HT-29 (cell line): Measurements from ENCODE around the gene MKI67. TPM values are rescaled to one million over a fixed set of nuclear protein-coding genes. Genes with fewer than 3 reads are reported as not detected.
"Not testable (repeated sequence)": the region's sequence is repeated elsewhere in the genome, so short reads cannot be mapped to it uniquely, and the experiment has no call there.

Experiments used
- DNase-seq: peaks from one replicate; pipeline ENCODE4 v3.0.0-alpha.2; 2015; ENCODE audit warnings: low spot score
- total RNA-seq: library from RNA; depleted of rRNA; stranded (reverse); fragments of >200 nt; shearing (Covaris generic); gene quantifications from 2 replicates; pipeline ENCODE4 v1.2.3, GENCODE V29; 2014

The MKI67 gene
- total RNA-seq, 1 experiment from 2014 or later = 49.8 TPM

DNA sequence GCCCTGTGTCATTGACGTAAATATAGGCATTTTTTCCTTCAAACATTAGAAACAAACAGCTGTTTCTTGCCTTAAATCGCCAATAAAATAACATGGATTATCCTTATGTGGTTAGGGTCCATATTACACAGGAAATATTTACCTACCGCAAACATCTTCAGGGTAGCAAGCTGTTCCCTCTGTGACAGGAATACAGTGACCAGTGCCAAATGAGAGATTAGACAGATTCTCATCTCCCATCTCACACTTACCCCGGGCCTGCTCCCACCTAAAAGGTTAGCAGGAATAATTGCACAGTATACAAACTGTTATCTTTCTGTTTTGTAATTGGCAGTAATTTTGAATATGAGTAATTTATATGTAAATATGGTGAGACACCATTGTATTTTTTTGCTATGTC lies 16.5 kb downstream of the MKI67 start:
- no peak for DNase-seq

DNA sequence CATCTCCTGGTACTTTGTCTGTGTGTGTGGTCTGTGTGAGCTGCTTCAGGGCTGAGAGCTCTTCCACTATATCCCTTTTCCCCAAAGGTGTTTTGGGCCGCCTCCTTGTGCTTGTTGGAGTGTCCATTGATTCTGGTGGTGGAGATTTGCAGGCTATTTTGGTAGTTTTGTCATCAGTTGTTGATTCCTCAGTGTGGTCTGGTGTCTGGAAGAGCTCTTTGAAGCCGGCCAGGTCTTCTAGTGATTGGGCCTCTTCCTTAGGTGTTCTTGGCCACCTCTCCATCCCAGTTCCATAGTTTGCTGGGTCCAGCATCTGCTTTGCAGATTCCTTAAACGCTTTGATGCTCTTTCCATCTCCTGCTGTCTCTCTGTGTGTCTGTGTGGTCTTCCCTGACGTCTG lies 20.8 kb downstream of the MKI67 start:
- DNase-seq = no peak

DNA sequence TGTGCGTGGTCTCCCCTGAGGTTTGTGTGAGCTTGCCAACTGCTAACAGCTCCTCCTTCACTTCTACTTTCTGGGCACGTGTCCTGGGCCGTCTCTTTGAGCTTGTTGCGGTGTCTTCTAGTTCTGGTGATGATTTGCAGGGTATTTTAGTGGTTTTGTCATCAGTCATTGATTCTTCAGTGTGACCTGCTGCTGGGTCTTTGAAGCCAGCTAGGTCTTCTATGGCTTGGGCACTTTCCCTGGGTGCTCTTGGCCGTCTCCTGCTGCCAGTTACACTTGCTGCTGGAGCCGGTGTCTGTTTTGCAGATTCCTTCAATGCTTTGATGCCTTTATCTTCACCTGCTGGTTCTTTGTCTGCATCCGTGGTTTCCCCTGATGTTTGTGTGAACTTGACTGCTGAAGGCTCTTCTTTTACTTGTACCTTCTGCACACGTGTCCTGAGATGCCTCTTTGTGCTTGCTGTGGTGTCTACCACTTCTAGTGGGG lies 23.0 kb downstream of the MKI67 start:
- DNase-seq = no peak

DNA sequence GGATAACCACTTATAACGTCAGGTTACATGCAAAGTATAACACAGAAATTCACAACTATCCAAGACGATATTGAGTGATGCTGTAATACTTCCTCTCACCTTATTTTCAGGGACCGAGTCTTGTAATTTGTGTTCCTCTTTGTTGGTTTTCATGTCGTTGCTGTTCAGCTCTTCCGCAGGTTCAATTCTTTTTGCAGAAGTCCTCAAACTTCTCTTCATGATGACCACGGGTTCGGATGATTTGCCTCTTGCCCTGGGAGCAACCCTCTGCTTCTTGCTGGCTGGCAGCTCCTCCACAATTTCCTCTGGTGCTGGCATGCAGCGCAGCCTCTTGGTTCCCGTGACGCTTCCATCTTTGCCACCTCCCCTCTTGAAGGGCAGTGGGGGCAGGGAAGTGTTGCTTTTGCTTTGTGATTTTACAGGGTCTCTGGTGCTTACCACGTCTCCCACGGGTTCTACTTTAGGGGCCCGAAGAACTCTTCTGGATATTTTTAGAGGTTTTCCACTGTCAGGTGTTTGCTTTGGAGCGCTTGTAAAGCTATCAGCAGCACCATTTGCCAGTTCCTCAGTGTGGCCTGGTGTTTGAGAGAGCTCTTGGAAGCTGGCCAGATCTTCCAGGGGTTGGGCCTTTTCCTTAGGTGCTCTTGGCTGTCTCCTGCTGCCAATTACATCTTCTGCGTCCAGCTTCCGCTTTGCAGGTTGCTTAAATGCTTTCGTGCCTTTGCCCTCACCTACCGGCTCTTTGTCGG lies 23.6 kb downstream of the MKI67 start:
- DNase-seq = no peak

DNA sequence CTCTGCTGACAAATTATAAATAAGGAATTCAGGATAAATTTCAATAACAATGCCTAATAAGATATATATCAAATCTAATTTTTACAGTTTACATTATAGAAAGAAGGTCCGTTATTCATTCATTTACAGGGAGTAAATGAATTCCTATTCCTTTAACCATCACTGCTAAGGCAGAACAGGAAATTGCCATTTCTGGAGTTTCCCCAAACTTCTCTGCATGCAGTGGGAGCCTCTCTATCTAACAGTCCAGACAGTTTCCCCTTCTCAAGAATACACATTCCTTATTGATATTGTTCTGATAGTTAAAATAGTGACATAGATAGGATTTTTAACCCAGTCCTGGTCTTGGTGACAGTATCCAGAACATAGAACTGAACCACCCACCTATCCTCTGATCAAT lies 24.3 kb downstream of the MKI67 start:
- no peak for DNase-seq

DNA sequence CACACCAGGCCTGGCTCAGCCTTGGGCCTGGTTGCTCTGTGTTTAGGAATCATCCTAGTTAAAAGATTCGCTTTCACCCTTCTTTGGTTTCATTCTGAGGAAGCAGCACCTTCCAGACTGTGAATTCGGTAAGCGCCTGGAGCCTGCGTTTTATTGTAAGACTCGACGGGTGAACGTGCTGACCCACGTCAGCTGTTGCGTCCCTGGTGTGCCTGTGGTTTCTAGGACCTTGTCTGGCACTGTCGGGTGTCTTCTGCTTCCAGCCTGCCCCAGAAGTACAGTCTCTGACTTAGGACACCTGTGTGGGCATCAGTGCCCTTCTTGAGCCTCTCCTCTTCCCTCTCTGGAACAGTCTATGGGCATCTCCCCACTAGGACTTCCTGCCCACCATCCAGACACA lies 26.3 kb downstream of the MKI67 start:
- no peak for DNase-seq

DNA sequence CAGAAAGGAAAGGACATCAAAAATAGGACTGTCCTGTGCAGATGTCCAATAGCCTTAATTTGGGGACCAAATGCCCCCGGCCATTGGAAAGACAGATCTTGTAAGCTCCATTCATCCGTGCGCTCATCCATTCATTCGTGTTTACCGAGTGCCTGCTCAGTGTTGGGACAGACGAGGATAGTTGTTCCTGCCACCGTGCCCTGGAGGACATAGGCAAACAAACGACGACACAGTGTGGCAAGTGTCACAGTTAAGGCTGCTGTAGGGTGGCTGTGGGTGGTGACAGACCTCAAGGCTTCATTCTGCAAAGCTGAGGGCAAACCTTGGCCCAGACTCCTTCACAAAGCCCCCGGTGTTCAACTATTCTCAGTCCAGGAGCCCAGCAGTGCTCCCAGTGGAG lies 27.6 kb downstream of the MKI67 start:
- DNase-seq = no peak

DNA sequence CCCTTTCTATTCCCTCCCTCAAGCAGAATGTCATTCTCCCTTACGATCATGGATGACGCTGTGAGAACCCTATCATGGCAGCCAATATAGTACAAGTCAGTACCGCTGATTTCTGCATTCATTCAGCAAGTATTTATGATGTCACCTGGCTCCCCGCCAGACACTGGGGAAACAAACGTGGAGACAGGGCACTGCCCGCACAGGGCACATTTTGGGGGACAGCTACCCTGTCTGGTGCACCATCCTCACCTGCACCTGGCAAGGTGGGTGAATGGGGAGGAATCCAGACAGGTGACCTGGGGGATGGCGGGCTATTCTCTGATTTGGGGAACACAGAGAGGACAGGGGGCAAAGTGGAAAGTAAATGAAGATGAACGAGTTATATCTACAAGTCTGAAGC lies 28.4 kb downstream of the MKI67 start:
- DNase-seq = no peak

DNA sequence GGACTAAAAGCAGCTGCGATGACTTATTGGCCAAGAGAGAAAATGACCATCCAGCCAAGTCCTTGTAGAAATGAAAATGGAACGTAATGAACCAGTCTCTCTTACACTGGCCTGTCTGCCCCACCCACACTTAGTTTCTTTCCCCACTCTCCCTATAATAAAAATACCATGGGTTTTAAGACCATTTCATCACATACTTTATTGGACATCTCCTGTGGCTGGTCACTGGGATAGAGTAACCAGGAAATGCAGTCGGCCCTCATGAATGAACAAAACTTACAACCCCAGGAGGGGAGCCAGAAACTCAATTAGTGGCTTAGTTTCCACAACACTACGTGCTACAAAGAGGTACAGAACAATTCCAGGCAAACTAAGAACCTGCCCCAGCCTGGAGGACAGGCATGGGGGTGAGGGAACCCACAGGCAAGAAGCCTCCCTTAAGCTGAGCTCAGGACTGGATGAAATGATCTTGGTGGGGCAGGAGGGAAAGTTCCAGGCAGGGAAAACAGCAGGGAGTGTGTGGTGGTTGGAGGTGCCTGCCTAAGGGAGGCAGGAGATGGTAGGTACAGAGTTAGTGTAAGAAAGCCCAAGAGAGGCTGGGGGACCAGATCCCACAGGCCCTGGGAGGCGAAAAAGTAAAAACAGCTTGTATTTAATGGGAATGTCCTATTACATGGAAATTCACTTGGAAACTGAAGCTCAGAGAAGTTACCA lies 29.6 kb downstream of the MKI67 start:
- DNase-seq = no peak

DNA sequence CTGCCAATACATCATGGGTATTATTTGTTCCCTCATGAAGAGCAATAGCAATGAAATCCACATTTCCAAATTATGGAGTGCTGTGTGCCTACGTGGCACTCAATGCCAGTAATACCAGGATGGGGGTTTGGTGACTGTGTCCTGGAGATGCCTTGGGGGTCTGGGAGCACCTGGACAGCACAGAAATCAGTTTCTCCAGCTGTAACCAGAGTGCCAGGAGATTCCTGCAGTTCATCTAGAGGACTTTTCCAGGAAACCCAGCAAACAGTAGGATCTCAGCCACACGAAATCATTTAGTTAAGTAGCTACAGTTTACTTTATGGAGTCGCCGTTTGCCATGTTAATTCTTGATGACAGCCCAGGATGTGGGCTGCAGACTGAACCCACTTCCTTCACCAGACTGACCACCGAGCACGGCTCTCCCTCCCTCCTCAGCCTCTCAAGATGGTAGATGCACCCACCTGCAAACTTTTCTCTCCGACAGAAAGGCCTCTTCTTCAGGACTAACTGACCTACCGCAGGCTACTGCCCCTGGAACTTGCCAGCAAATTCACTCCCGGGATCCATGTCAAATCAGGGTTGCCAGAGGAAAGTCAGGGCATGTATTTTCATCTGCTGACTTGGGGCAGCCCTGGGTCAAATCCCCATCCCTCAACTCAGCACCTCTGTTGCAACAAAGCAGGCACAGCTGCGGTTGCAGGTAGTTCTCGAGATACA lies 30.3 kb downstream of the MKI67 start:
- no peak for DNase-seq

DNA sequence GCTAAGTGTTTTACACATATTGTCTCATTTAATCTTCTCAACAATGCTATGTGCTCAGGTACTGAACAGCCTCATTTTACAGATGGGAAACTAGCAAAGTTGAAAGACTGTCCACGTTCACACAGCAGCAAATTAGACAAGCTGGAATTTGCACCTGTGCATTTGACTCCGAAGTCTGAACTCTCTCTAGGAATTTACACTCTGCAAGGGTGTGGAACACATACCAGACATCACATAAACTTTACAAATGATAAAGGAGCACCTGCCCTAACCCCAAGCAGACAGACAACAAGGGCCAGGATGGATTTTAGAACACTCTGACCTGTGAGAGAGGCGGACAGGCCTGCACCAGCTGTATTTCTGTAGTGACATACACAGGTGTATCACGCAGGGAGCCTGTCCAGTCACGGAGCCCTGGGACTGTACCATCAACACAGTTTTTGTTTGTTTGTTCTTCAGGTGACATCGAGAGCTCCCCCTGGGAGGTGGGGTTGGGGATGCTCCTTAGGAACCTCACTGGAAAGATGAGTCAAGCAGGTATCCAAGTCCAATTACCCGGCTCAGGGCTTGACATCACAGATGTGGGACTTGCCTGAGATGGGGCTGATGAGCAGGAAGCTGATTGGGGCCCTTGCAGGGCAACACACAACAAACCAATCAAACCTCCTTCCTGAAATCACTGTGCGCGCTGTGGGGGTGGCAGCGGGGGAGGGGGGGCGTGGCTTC lies 31.0 kb downstream of the MKI67 start:
- DNase-seq = peak; percentile 28

DNA sequence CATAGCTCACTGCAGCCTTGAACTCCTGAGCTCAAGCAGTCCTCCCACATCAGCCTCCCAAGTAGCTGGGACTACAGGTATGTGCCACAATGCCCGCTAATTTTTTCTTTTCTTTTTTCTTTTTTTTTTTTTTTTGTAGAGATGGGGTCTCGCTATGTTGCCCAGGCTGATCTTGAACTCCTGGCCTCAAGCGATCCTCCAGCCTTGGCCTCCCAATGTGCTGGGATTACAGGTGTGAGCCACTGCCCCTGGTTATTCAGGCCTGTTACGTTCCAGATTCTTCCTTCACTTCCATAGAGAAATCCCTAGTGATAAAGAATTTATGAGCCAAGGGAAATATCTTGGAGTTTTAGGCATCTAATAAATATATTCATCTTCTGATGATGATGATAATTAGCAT lies 31.6 kb downstream of the MKI67 start:
- not testable (repeated sequence) for DNase-seq

DNA sequence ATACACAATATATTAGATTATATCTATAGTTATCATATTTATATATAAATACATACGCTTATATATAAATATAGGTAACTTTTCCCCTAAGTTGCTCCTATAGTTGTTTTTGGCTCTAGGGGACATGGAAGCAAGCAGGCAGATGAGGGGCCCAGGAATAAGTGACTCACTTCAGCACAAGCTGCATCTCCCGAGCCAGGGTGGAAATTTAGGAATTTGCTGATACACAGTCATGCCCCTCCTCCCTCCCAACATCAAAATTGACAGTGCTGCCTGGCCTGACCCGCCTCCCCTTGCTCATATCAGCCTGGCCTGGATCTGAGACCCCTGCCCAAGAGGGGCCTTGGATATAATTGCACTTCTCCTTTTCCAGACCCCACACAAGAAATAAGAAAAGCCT lies 33.8 kb downstream of the MKI67 start:
- no peak for DNase-seq

DNA sequence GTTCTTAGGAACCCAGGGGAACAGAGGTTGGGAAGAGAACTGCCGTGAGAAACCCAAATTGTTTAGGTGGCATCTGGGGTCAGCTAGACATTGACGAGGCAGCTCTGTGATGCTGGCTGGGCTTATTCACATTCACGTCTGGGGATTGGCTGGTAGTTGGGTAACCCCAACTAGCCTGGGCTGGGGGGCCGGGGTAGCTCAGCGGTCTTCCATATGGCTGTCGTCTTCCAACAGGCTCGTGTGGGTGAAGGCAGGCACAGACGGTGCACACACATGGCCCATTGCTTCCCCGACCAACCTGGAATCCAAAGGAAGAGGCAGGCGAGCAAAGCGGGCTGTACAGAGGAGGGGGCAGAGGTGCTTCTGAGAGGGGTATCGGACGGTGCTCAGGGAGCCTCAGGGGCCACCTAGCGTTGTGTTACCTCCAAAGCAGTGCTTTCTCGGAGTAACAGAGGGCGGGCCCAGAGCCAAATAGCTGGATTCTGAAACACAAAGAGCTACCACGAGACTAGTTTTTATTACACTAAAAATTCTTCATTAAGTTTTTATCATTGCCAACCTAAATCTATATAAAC lies 34.5 kb downstream of the MKI67 start:
- no peak for DNase-seq

DNA sequence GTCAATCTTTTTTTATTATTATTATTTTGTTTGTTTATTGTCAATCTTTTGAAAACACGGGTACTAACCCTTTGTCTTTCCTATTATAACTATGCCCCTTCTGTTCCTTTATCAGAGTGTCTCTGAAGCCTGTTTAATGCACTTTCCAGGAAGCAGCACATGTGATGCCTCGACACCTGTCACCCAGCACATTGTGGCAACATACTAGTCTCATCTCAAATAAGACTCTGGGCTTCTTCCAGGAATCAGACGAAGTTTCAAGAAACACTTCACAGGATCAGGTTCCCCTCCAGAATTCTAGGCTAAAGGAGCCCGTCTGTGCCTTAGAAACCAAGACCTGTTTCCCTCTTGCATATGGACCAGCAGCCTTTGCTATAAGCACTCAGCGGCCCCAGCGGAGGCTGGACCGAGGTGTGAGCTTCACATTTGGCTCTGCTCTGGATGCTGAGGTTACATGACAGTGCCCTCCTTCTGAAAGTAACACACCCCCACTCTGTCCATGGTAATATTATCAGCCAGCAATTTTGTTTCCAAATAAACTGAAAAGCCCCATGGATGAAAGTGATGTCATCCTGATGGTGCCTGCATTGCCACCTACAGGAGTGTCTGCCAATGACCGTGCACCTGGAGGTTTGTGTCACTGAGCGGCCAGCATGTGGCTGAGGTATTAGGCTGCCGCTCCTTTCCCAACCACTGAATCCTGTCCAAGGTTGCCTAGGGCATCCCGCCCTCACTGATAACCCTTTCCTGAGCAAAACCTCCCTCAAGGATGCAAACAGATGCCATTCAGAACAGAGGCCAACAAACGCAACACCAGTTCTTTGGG lies 38.1 kb downstream of the MKI67 start:
- DNase-seq = peak; percentile 48

DNA sequence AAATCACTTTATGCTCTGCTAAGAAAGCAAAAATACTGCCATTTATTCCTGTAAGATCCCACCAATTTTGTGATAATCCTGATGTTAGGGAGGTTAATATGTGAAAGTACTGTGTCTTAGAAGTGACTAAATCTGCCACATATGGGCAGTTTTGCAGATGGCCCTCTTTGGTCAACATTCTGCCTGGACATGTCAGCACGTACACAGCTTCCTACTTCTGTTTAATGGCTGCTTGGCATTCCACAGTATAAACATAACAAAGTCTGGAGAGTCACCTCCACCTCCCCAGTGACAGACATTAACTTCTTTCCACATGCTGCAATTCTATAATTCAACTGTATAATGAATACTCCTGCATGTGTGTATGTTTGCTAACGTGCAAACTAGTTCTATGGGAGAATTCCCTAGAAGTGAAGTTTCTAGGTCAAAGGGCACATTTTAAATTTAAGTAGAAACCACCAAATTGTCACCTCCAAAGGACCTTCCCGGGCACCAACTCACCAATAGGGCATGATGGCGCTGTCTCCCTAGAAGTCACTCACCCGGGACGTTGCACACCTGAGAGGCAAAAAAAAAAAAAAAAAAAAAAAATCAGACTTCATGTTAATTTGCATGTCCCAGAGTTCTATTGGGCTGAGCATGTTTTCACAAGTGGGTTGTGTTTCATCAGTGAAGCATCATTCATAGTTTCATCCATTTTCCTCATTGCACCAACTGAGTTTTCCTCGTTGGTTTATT lies 38.9 kb downstream of the MKI67 start:
- no peak for DNase-seq

DNA sequence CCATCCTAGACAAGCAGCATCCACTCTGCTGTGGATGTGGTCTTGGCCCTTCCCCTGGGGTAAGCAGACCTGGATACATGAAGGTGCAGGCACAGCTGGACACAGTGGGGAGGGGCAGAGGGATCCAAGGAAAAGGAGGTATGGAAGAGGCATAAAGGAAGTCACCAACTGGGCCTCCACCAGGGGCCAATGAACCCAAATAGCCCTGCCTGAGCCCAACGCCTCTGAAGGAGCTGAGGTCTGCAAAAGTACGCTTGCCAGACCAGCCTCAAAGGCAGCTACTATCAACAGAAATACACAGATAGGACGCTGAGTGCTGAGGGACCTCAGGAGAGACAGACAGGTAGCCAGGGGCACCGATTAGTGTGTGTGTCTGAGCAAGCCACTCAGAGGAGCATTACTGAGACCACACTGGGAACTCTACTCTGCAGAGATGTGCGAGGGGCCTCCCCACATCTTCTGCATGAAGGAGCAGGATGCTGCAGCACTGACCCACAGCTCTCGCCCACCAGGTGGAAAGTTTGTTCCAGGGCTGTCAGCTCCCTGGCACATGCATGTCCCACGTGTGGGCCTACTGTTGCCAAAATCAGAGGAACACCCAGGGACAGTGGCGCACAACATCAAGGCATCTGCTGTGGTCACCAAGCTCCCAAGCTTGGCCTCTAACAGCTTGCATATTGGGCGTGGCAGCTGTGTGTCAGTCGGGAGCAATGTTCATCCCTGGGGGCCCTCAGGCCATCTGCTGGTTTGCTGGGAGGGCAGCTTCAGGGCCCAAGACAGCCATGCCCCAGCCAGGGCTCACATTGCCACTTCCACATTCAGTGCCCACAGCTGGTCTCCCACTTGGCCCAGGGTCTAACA lies 40.0 kb downstream of the MKI67 start:
- no peak for DNase-seq

DNA sequence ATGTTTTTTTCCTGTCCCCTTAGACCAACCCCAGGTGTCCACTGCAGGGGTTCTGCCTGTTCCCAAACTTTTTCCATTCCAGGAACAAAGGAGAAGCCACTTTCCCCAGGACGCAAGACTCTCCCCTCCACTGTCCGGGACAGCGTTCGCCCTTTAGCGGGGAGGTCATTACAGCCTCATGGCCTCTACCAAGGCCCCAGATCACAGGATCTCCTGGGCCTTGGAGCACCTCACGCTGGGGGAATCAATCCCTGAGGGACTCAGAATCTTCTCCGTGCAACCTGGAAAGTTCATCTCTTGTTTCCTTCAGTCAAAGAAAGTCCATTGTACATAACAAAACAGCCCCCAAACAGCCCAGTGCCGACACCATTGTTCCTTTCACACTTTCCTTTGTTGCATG lies 41.2 kb downstream of the MKI67 start:
- DNase-seq = no peak

DNA sequence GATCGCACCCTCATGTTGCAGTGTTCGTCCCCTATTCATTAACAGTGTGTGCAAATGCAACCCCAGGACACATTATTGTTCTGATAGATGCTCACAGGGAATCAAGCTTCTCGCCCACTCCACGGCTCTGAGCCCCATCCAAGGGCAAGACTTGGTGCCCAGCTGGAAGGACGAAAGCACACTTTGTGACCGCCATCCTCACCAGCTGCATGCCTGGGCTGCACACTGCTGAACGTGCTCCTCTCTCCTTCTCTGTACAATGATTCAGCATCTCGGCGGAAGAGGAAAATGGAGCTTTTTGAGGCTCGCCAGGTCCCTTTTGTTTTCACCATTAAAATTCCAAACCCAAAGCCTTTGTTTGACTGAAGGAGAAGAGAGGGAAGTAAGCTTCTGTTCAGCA lies 41.9 kb downstream of the MKI67 start:
- DNase-seq = no peak
